Colonic mucosa (tissue), 4 donors: ENCODE data around the gene PEX5L. TPM values are rescaled to one million over a fixed set of nuclear protein-coding genes. Genes with fewer than 3 reads are reported as not detected.

Experiments
- DNase-seq: peaks from one replicate; pipeline ENCODE4 v3.0.0-alpha.2; 2020
- H3K27ac ChIP-seq: fragments of 200-600 bp; one replicate; pipeline ENCODE4 v1.8.0; 2021
- H3K27me3 ChIP-seq: fragments of 200-600 bp; one replicate; pipeline ENCODE4 v1.8.0; 2021
- H3K36me3 ChIP-seq: fragments of 200-600 bp; one replicate; pipeline ENCODE4 v1.8.0; 2021
- H3K4me1 ChIP-seq: fragments of 200-600 bp; one replicate; pipeline ENCODE4 v1.8.0; 2021; ENCODE audit warnings: mild to moderate bottlenecking
- H3K4me3 ChIP-seq: fragments of 200-600 bp; one replicate; pipeline ENCODE4 v1.8.0; 2021
- H3K9ac ChIP-seq, 2 donors: one replicate each; pipeline ENCODE4 v1.7.0; 2013; ENCODE audit warnings: control low read depth in 2 of 2, low read depth in 2 of 2, low read length in 2 of 2
- H3K9me3 ChIP-seq: fragments of 200-600 bp; one replicate; pipeline ENCODE4 v1.8.0; 2021
- CTCF ChIP-seq: fragments of 200-600 bp; IDR thresholded peaks from one replicate; pipeline ENCODE4 v1.8.0; 2022; ENCODE audit warnings: antibody characterized with exemption, mild to moderate bottlenecking
- intact Hi-C: fragments of 100-400 bp; cut with DNase I; formaldehyde crosslinking; loops from one replicate; pipeline ENCODE4 v1.14.1; 2022
- total RNA-seq, 2 donors: library from RNA; stranded (reverse); fragmentation: NEBNext Ultra II Directional in 1 of 2; extraction: Animal tissue kit (Norgen Biotek cat#: 25700) in 1 of 2; gene quantifications; one replicate each; pipeline ENCODE4 v1.2.1, GENCODE V29; 2021
- donor health status: healthy.
- donor health status: DM: no; HTN: no; CAD: no.
- donor health status: DM: no; HTN: no; CAD: no.

PEX5L gene
- total RNA-seq, 2 donors from 2014 or later: not detected

GRCh38 chr3:179957264-179957845 lies 79.4 kb downstream of the PEX5L start:
- Histone ChIP-seq H3K9me3 (no peaks in the 10 kb centered on the region), H3K27me3 (no peaks in the 10 kb centered on the region), H3K4me3 (no peak overlapping the region), H3K27ac (no peak overlapping the region), H3K9ac (no peak overlapping the region), H3K4me1 (no peaks in the 10 kb centered on the region), H3K36me3 (no peaks in the 10 kb centered on the region)
- intact Hi-C loops: no loop called here
- TF ChIP-seq CTCF: no peak
- no peak for DNase-seq

GRCh38 chr3:179956416-179956830 lies 80.3 kb downstream of the PEX5L start:
- H3K4me1 ChIP-seq: no peaks in the 10 kb centered on the region
- H3K4me3 ChIP-seq: no peak overlapping the region
- no peaks in the 10 kb centered on the region for H3K36me3 ChIP-seq
- H3K27ac ChIP-seq: no peak overlapping the region
- intact Hi-C loops: no loop called here
- H3K9ac ChIP-seq: no peak overlapping the region
- DNase-seq: no peak
- H3K27me3 ChIP-seq: no peaks in the 10 kb centered on the region
- H3K9me3 ChIP-seq: no peaks in the 10 kb centered on the region
- no peak for TF ChIP-seq CTCF

GRCh38 chr3:179955809-179956208 lies 80.9 kb downstream of the PEX5L start:
- H3K27me3 ChIP-seq: no peaks in the 10 kb centered on the region
- intact Hi-C loops: no loop called here
- DNase-seq: no peak
- H3K36me3 ChIP-seq: no peaks in the 10 kb centered on the region
- H3K9me3 ChIP-seq: no peaks in the 10 kb centered on the region
- H3K27ac ChIP-seq: no peak overlapping the region
- no peak overlapping the region for H3K9ac ChIP-seq
- no peaks in the 10 kb centered on the region for H3K4me1 ChIP-seq
- H3K4me3 ChIP-seq: no peak overlapping the region
- no peak for TF ChIP-seq CTCF

GRCh38 chr3:179955286-179955685 lies 81.5 kb downstream of the PEX5L start:
- Histone ChIP-seq H3K36me3 (no peaks in the 10 kb centered on the region), H3K27me3 (no peaks in the 10 kb centered on the region), H3K9me3 (no peaks in the 10 kb centered on the region), H3K9ac (no peak overlapping the region), H3K4me3 (no peak overlapping the region), H3K27ac (no peak overlapping the region), H3K4me1 (no peaks in the 10 kb centered on the region)
- DNase-seq: no peak
- intact Hi-C loops: no loop called here
- no peak for TF ChIP-seq CTCF

GRCh38 chr3:179953993-179954870 lies 82.5 kb downstream of the PEX5L start:
- H3K9ac ChIP-seq: no peak overlapping the region
- no peaks in the 10 kb centered on the region for H3K9me3 ChIP-seq
- no peak for DNase-seq
- no peaks in the 10 kb centered on the region for H3K36me3 ChIP-seq
- H3K27me3 ChIP-seq: no peaks in the 10 kb centered on the region
- intact Hi-C loops: no loop called here
- no peak overlapping the region for H3K27ac ChIP-seq
- no peak for TF ChIP-seq CTCF
- H3K4me1 ChIP-seq: no peaks in the 10 kb centered on the region
- H3K4me3 ChIP-seq: no peak overlapping the region
